Pons (tissue), 1 donor: ENCODE results near the gene ANO5.
"Not testable (repeated sequence)": the region's sequence is repeated elsewhere in the genome, so short reads cannot be mapped to it uniquely, and the experiment has no call there.

Experiments
- DNase-seq: peaks from one replicate; pipeline ENCODE4 v3.0.0-alpha.2; 2016; ENCODE audit warnings: low spot score

Gene ANO5

DNA sequence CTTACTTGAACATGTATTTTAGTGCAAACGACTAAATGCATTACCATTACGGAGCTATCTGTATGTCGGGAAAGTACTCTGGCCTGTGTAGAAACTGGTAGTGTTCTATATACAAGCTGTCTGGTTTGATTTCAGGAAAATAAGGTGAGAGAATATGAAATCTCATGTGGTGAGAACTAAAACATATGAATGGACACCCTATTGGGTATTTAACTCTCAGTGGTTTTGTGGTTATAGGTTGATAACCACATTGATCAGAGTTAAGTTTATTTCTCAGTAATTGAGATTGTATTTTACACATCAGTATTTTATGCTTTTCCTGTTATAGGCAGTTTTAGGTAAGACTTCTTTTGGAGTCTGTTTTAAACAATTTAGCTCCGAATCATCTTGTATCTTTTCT, 10.4 kb downstream of the ANO5 start:
- no peak for DNase-seq

DNA sequence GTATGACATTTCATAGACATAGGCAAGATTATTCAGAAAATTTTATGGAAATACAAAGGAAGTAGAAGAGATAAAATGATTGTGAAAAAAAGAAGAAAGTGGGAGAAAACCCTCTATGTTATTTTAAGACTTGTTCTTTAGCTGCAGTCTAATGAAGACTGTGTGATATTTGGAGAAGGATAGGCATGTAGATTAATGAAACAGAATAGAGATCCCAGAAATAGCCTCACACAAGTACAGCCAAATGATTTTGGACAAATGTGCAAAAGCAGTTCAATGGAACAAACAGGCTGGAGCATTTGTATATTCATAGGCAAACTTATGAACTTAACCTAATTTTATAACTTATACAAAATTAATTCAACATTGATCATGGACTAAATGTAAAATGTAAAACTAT, 14.3 kb downstream of the ANO5 start:
- DNase-seq: no peak

DNA sequence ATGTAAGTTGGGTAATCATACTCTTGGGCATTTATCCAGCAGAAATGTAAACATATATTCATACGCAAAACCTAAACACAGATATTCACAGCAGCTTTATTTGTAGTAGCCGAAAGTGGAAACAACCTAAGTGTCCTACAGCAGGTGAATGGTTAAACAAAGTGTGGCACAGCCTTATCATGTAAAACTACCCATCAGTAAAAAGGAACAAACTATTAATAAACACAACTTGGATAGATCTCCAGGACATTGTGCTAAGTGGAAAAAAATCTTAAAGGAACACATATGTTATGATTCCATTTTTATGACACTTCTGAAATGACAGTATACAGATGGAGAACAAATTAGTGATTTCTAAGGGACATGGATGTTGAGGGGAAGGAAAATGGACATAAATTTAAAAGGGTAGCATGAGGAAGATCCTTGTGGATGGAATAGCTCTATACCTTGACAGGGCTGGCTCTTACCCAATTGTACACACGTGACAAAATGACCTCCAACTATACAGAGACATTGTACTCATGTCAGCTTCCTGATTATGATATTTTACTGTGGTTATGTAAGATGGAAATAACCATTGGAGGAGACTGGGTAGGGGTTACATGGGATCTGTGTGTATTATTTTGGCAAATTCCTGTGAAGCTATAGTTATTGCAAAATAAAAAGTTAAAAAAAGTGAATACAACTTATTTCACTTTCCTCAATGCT, 15.4 kb downstream of the ANO5 start:
- DNase-seq: no peak

DNA sequence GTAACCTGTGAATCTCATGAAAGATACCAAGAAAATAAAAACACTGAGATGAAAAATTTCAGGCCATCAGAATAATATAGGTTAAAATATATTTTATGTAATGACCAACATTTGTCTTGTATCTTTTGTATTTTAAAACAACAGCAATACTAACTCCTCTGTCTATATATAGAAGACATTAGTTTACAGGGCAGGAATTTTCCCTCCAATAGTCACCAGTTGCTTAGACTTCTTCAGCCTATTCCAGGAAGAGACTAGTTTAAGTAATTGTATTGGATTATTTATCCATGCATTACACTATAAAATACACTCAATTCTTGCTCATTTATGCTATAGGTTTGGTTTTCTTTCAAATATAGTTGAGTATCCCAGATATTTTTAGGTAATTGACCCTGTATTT, 24.1 kb downstream of the ANO5 start:
- no peak for DNase-seq

DNA sequence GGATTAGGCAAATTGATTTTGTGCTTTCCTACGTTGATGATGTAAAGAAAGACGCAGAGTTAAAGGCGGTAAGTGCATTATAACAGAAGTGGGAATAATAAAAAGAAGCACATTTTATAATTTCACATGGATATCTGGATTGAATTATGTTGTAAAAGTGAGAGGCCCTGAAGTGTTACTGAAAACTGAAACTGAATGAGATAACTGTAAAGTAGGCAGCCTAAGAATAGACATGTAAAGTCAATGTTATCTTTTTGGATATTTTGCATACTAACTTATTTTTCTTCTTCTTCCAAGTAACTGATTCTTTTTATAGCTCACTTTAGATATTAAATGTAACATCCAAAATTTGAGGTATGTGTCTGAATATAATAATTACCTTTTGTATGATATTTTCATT, 28.3 kb downstream of the ANO5 start:
- DNase-seq: no peak

DNA sequence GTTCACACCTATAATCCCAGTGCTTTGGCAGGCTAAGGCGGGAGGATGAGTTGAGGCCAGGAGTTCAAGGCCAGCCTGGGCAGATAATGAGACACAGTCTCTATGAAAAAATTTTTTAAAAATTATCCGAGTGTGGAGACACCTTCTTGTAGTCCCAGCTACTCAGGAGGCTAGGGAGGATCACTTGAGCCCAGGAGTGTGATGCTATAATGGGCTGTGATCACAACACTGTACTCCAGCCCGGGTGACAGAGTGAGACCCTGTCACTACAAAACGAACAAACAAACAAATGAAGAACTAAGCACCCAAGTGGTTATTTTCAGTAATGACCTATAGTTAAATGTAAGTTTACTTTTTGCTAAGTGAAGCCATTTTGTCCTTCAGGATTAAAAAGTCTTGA, 32.3 kb downstream of the ANO5 start:
- DNase-seq: no peak

DNA sequence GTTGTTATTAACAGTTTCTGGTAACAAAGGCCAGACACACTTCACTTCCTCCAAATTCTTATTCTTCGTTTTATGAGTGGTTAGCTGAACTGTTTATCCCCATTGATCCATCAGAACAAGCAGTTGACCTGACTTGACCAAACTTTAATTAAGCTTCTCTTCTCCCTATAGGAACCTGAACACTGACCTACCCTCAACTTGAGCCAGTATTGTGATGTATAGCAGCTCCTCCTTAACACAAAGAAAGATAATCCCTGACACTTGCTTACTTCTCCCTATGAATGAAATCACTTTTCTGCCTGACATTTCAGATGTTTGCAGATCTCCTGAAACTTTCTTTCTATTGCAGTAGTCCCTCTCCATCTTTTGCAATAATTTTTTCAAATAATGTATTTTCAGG, 41.9 kb downstream of the ANO5 start:
- no peak for DNase-seq

DNA sequence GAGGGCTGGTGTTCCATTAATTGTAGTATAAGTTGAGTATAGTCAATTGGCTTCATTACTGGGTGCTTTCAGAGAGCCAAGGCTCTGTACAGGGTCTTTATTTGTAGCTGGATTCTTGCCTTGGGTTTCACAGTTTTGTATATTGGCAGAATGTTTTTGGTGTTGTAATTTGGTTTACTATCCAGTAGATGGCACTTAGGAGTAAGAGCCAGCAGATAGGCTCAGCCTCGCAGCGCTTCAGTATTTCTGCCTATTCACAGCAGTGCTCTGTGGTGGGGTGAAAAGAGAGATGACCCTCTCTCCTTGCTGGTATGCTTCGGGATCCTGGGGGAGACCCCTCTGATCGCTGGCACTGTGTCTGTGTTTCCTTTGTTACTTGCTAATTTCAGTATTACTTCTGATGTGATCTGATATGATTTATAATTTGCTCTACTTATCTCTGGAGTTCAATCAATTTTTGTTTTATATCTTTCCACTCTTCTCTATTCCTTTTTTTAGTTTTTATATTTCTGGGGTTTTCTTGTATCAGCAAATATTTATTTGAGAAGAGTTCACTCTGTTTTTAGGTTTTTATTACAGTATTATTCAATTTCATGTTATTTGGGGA, 52.2 kb downstream of the ANO5 start:
- DNase-seq: peak; percentile 34

DNA sequence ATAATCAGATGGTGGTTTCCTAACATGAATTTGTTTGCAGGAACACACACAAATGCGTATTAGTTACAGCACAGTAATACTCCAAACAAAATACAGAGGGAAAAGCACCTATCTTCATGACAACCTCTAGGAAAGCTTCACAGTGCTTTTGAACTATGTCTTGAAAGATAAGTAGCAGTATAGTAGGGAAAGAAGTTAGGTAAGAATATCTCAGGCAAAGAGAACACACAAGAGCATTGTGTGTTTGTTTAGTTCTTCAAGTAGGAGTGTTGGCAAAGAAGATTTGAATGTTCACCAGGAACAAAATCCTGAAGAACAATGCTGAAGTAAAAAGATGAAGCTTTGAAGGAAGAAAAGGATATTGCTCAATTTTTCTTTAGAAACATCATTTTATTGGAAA, 54.1 kb downstream of the ANO5 start:
- no peak for DNase-seq

DNA sequence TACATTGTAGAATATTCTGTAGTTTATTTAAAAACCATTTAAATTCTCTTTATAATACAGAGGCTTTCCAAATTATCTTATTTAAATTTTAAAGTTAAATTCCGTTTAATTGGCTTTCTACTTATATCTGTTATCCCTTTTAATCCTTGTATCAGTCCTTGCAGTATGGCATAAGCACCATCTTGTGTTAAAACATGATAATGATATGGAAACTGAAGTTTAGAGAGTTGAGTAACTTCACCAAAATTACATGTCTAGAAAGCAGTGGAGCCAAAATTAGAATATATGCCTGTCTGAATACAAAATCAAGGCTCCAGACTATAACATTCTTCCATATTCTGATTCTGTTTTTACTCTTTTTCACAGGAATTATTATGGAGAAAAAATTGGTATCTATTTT, 57.0 kb downstream of the ANO5 start:
- DNase-seq: no peak

DNA sequence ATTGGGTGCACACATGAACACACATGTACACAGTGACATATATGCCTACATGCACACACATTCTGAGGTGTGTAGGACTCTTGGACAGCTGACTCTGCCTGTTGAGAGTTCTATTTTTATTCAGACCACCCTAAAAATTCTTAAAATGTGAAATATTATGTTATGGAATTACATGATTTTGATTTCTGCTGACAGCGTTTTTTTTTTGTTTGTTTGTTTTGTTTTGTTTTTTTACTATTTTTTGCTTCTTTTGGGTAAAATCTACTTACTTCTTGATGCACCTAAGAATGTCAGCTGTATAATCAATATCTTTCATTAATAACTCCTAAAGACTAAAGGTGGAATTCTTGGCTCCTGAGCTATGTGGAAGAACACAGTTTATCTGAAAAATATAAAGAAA, 64.0 kb downstream of the ANO5 start:
- no peak for DNase-seq

DNA sequence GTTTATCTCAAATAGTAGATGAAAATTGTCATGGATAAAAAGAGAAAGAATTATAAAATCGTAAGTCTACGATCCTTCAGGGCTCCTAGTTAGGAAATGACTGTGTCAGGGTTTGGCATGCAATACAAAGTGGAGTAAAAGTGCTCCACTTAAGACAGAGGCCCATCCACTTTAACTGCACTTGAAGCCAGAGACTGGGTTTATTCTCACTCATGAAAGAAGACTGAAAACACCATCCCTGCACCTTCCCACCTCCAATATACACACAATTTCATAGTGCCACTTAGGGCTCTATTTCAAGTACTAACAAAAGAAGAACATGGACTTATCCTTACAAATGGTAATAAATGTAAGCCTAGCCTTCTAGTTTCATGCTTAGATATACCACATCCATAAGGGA, 70.7 kb downstream of the ANO5 start:
- no peak for DNase-seq

DNA sequence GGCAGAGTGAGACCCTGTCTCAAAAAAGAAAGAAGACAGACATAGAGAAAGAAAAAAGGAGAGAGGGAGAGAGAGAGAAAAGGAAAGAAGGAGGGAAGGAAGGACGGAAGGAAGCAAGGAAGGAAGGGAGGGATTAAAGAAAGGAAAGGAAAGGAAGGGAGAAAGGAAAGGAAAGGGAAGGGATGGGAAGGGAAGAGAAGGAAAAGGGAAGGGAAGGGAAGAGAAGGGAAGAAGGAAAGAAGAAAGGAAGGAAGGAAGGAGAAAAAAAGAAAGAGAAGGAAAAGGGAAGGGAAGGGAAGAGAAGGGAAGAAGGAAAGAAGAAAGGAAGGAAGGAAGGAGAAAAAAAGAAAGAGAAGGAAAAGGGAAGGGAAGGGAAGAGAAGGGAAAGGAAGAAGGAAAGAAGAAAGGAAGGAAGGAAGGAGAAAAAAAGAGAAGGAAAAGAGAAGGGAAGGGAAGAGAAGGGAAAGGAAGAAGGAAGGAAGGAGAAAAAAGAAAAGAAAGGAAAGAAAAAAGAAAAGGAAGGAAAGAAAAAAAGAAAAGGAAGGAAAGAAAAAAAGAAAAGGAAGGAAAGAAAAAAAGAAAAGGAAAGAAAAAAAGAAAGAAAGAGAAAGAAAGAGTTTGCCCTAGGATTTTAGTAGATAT, 76.2 kb downstream of the ANO5 start:
- not testable (repeated sequence) for DNase-seq

DNA sequence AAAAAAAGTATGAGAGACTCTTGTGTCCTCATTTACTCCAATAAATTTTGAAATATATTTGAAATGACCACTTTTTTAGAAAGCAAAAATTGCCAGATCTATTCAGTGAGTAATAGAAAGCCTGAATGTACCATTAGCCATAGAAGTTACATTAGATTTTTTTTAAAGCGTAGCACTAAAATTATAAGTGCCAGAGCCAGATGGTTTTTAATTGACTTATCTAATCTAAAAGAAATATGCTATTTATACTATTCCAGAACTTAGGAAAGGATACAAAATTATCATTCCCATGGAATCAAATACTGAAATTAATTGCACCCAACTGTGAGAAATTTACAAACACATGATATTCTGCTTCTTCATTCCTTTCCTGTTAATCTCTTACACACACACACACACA, 80.9 kb downstream of the ANO5 start:
- no peak for DNase-seq

DNA sequence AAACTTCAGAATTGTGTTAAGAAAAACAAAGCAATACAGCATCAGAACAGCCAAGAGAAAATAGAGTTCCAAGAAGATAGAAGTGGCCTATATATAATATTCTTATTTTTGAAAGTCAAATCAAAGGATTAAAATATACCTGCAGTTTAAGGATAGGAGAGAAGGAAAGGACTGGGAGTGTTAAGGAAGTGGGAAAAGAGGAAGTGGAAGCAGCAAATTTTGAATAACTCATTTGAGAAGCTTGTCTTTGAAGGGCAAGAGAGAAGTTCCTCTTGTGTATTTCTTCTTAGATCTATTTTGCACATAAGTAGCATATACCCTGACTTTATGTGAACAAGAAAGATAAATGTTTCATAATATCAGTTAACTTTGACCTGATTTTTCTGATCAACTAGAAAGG, 82.7 kb downstream of the ANO5 start:
- no peak for DNase-seq

DNA sequence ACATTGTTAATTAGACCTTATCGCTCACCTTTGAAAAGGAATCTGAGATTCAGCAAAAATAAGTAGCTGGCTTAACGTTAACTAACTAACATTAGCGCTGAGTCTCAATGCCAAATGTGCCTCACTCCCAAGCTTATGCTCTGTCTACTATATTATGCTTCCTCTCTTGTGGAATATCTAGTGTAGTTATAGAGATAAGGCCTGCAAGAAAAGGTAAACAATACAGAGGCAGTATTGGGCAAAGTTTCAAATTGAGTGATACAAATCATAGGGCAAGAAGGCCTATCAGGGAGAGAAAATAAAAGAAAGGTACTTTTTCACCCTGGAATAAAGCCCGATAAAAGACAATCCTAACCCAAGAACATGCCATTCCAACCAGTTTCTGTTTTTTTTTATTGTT, 83.7 kb downstream of the ANO5 start:
- DNase-seq: no peak

DNA sequence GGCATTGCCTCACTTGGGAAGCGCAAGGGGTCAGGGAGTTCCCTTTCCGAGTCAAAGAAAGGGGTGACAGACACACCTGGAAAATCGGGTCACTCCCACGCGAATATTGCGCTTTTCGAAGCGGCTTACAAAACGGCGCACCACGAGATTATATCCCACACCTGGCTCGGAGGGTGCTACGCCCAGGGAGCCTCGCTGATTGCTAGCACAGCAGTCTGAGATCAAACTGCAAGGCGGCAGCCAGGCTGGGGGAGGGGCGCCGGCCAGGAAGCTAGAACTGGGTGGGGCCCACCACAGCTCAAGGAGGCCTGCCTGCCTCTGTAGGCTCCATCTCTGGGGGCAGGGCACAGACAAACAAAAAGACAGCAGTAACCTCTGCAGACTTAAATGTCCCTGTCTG, 92.1 kb downstream of the ANO5 start:
- DNase-seq: not testable (repeated sequence)

DNA sequence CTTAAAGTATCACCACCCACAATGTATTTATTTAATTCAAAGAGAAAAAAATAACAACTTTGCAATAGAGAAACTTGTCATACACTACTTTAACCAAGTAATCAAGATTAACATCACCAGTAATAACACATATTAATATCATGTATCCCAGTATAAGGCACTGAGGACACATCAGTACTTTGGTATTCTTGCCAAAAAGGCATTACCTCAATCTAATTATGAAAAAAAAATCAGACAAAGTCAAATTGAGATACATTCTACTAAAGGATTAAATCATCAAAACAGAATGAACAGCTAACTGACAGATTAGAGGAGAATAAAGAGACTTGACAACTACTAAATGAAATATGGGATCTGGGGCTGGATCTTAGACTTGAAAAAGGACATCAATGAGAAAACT, 109.5 kb downstream of the ANO5 start:
- DNase-seq: no peak

DNA sequence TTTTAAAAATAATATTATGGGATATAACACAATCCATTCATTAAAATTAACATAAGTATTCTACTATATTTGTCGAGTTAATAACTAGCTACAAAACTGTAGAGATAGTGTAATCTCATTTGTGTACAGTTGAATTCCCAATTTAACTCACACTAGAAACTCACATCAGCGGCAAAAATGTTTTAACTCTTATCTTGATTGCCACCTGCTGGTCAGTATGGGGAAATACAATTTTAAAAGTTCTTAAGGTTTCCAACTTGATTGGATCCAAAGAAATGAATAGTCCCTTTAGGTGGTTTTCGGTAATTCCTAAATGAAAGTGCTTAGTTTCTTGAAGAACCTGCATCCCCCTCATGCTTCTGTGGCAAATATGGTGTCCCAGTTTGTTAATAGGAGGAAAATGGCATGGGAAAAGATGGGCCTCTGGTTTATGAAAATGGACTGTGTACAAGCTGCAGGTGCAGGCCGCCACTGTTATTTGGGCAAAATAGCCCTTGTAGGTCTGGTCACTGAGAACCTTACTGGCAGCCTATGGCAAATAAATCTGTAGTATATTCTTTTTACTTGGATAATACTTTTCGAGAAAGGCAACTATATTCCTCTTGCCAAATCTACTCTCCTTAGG, 111.6 kb downstream of the ANO5 start:
- peak; percentile 64 for DNase-seq

DNA sequence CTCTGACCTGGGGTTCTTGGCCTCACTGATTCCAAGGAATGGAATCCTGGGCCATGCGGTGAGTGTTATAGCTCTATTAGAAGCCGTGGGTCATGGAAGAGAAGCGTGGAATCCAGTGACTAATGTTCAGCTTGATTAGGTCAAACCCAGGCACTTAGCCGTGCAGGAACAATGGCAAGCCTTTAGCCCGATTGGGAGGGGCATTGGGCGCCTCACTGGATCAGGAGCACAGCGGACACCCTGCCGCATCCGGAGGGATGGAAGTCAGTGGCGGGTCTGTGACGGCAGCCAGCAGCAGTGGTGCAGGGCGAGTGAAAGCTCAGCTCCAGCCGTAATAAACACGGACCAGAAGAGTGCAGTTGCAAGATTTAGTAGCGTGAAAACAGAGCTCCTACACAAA, 124.8 kb downstream of the ANO5 start:
- DNase-seq: no peak

DNA sequence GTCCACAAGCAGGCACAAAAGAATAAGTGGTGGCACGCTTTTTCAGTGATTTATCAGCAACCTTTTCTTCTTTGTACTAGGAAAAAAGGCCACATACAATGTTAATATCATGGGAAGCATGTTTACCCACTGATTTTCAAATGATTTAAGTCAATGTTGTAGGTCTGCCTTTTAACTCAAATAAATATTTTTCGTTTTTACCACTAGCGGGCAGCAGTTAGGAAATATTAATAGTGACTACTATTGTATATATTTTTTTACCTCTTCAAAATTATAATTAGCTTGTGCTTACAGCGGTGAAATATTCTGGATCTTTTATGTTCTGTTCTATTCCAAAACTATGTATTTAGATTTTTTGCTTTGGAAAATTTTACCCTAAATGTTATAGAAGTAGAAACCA, 138.9 kb downstream of the ANO5 start:
- no peak for DNase-seq
